HepG2 (cell line): ENCODE data around the gene GOLT1A. TPM values are rescaled to one million over a fixed set of nuclear protein-coding genes. Genes with fewer than 3 reads are reported as not detected.

Experiments used
- CCDC6 ChIP-seq: sonication (generic); formaldehyde crosslinking; IDR thresholded peaks from 2 replicates; pipeline ENCODE4 v1.8.1; 2022; ENCODE audit warnings: mild to moderate bottlenecking, missing genetic modification reagents, moderate library complexity
- CEBPG ChIP-seq: IDR thresholded peaks from 2 replicates; pipeline ENCODE4 v1.6.1; 2016
- EEA1 ChIP-seq: sonication (generic); formaldehyde crosslinking; IDR thresholded peaks from 2 replicates; pipeline ENCODE4 v1.5.1; 2020; ENCODE audit warnings: mild to moderate bottlenecking, missing genetic modification reagents, borderline replicate concordance
- FOXC1 ChIP-seq: sonication (generic); formaldehyde crosslinking; IDR thresholded peaks from 2 replicates; pipeline ENCODE4 v1.8.0; 2022; ENCODE audit warnings: mild to moderate bottlenecking, missing genetic modification reagents, borderline replicate concordance
- GFI1 ChIP-seq: sonication (generic); formaldehyde crosslinking; IDR thresholded peaks from 2 replicates; pipeline ENCODE4 v1.5.0; 2020; ENCODE audit warnings: missing genetic modification reagents, mild to moderate bottlenecking, borderline replicate concordance
- GLI4 ChIP-seq: sonication (generic); formaldehyde crosslinking; IDR thresholded peaks from 2 replicates; pipeline ENCODE4 v1.5.1; 2020; ENCODE audit warnings: missing genetic modification reagents, mild to moderate bottlenecking, moderate library complexity, borderline replicate concordance
- GPN1 ChIP-seq: sonication (generic); formaldehyde crosslinking; IDR thresholded peaks from 2 replicates; pipeline ENCODE4 v1.5.1; 2020; ENCODE audit warnings: missing genetic modification reagents, borderline replicate concordance
- IKZF5 ChIP-seq: IDR thresholded peaks from 2 replicates; pipeline ENCODE4 v1.6.1; 2018; ENCODE audit warnings: missing genetic modification reagents, mild to moderate bottlenecking, missing compliant biosample characterization
- MAZ ChIP-seq, 2 experiments: sonication (generic) in 1 of 2; formaldehyde crosslinking in 1 of 2; IDR thresholded peaks; 2 replicates each; pipeline versions ENCODE4 v1.5.0 to v1.6.1; 2012 to 2020; ENCODE audit warnings: low read depth in 2 of 2, mild to moderate bottlenecking in 2 of 2, borderline replicate concordance in 1 of 2, improper control_type of control experiment in 1 of 2, low read length in 1 of 2, missing genetic modification reagents in 1 of 2, moderate library complexity in 1 of 2
- MEIS2 ChIP-seq: sonication (generic); formaldehyde crosslinking; IDR thresholded peaks from 2 replicates; pipeline ENCODE4 v1.9.0; 2021; ENCODE audit warnings: mild to moderate bottlenecking, missing genetic modification reagents
- NBN ChIP-seq: fragments of 450-650 bp; conservative IDR thresholded peaks from 2 replicates; pipeline ENCODE4 v1.6.1; 2017
- NCOA5 ChIP-seq: sonication (generic); formaldehyde crosslinking; IDR thresholded peaks from 2 replicates; pipeline ENCODE4 v1.4.0; 2020; ENCODE audit warnings: missing genetic modification reagents
- NFIC ChIP-seq: IDR thresholded peaks from 2 replicates; pipeline ENCODE4 v1.6.1; 2012; ENCODE audit warnings: mild to moderate bottlenecking, low read length, inconsistent platforms
- SMARCE1 ChIP-seq: fragments of 450-650 bp; IDR thresholded peaks from 2 replicates; pipeline ENCODE4 v1.6.1; 2017; ENCODE audit warnings: borderline replicate concordance
- SMC3 ChIP-seq: IDR thresholded peaks from 2 replicates; pipeline ENCODE4 v1.6.1; 2011; ENCODE audit warnings: low read length, improper control_type of control experiment
- SOX6 ChIP-seq, 2 experiments: fragments of 450-650 bp in 1 of 2; sonication (generic) in 1 of 2; formaldehyde crosslinking in 1 of 2; IDR thresholded peaks; 2 replicates each; pipeline versions ENCODE4 v1.4.0 to v1.6.1; 2017 to 2020; ENCODE audit warnings: antibody characterized with exemption in 1 of 2, mild to moderate bottlenecking in 1 of 2, missing genetic modification reagents in 1 of 2
- SP140L ChIP-seq: sonication (generic); formaldehyde crosslinking; IDR thresholded peaks from 2 replicates; pipeline ENCODE4 v1.4.0; 2020; ENCODE audit warnings: missing genetic modification reagents, borderline replicate concordance
- TBP ChIP-seq: sonication (generic); formaldehyde crosslinking; IDR thresholded peaks from 2 replicates; pipeline ENCODE4 v1.5.0; 2020; ENCODE audit warnings: missing genetic modification reagents
- ZNF224 ChIP-seq: sonication (generic); formaldehyde crosslinking; IDR thresholded peaks from 2 replicates; pipeline ENCODE4 v1.5.0; 2020; ENCODE audit warnings: mild to moderate bottlenecking, missing genetic modification reagents
- ZNF264 ChIP-seq: sonication (generic); formaldehyde crosslinking; IDR thresholded peaks from 2 replicates; pipeline ENCODE4 v1.4.0; 2020; ENCODE audit warnings: missing genetic modification reagents
- ZNF274 ChIP-seq: sonication (generic); formaldehyde crosslinking; IDR thresholded peaks from 2 replicates; pipeline ENCODE4 v1.5.1; 2020; ENCODE audit warnings: mild to moderate bottlenecking, missing genetic modification reagents
- ZNF441 ChIP-seq: sonication (generic); formaldehyde crosslinking; IDR thresholded peaks from 2 replicates; pipeline ENCODE4 v1.7.0; 2021; ENCODE audit warnings: missing genetic modification reagents, borderline replicate concordance
- ZNF562 ChIP-seq: sonication (generic); formaldehyde crosslinking; IDR thresholded peaks from 2 replicates; pipeline ENCODE4 v1.8.0; 2022; ENCODE audit warnings: missing genetic modification reagents, borderline replicate concordance
- ZSCAN22 ChIP-seq: sonication (generic); formaldehyde crosslinking; IDR thresholded peaks from 2 replicates; pipeline ENCODE4 v1.4.0; 2020; ENCODE audit warnings: mild to moderate bottlenecking, missing genetic modification reagents
- ZSCAN30 ChIP-seq: sonication (generic); formaldehyde crosslinking; IDR thresholded peaks from 2 replicates; pipeline ENCODE4 v1.5.0; 2020; ENCODE audit warnings: mild to moderate bottlenecking, missing genetic modification reagents
- polyA plus RNA-seq, 8 experiments: library from polyadenylated mRNA; depleted of rRNA in 3 of 8; stranded (reverse) in 7 of 8; unstranded in 1 of 8; fragments of >200 nt; fragmentation: Illumina TruSeq in 4 of 8; extraction: Trizol in 4 of 8; gene quantifications; 2 replicates each; pipeline versions ENCODE4 v1.2.1 to v1.2.3, GENCODE V29; 2011 to 2016; ENCODE audit warnings: low read depth in 4 of 8, missing spikeins in 1 of 8, mixed read lengths in 1 of 8; ENCODE audit not compliant: insufficient read depth in 1 of 8
- total RNA-seq, 5 experiments: library from RNA; depleted of rRNA; stranded (reverse); fragments of >200 nt; fragmentation: Illumina TruSeq; extraction: Trizol; gene quantifications; 2 replicates each; pipeline ENCODE4 v1.2.3, GENCODE V29; 2016; ENCODE audit warnings: low read depth in 1 of 5
- TF ChIP-seq, protein P1 (sequence below): IDR thresholded peaks from 2 replicates; pipeline ENCODE4 v1.6.1; 2018; ENCODE audit warnings: missing genetic modification reagents
- TF ChIP-seq, protein P2 (sequence below): sonication (generic); formaldehyde crosslinking; IDR thresholded peaks from 2 replicates; pipeline ENCODE4 v1.5.1; 2020; ENCODE audit warnings: mild to moderate bottlenecking, missing genetic modification reagents, moderate library complexity
- TF ChIP-seq, protein P3 (sequence below): sonication (generic); formaldehyde crosslinking; IDR thresholded peaks from 2 replicates; pipeline ENCODE4 v1.4.0; 2020; ENCODE audit warnings: mild to moderate bottlenecking, missing genetic modification reagents

Gene GOLT1A
- total and polyA plus RNA-seq, 2 of the 13 experiments (the other 11 are each of a cell fraction or from before 2014, with no cell fraction given), result 25.8 to 28.0 TPM

DNA sequence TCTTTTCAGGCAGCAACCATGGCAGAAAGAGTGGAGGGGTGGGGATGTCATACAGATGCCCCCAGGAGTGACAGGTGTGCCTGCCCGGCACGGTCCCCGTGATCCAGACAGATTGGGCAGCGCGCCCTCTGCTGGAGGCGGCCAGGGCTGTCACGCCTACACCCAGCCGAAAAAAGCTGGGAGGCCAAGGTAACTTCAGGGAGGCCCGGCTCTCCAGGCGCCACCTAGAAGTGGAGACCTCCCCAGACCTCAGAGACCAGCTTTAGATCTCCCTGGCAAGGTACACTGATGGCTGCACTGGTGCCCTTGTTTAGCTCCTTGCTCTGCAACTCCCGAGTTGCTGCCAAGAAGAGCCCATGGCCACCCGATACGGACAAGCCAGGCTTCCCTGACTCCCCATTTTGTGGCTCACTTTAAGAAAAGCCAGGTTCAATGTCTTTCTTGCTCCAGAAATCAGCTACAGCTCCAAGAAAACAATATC is 6.6 kb downstream of the GOLT1A start (continued):
- TF ChIP-seq EEA1 (CRISPR knock-in tag), result no peak
- TF ChIP-seq SP140L (CRISPR knock-in tag), result no peak
- TF ChIP-seq CCDC6 (CRISPR knock-in tag), result no peak
- peak; percentile 10; the same call in 1 of the 2 replicates for TF ChIP-seq SMC3
- no peak for TF ChIP-seq NCOA5 (CRISPR knock-in tag)
- no peak for TF ChIP-seq GLI4
- TF ChIP-seq, protein P1, sequence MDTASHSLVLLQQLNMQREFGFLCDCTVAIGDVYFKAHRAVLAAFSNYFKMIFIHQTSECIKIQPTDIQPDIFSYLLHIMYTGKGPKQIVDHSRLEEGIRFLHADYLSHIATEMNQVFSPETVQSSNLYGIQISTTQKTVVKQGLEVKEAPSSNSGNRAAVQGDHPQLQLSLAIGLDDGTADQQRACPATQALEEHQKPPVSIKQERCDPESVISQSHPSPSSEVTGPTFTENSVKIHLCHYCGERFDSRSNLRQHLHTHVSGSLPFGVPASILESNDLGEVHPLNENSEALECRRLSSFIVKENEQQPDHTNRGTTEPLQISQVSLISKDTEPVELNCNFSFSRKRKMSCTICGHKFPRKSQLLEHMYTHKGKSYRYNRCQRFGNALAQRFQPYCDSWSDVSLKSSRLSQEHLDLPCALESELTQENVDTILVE, result no peak
- TF ChIP-seq ZNF224 (CRISPR knock-in tag), result no peak
- no peak for TF ChIP-seq ZSCAN30 (CRISPR knock-in tag)
- no peak for TF ChIP-seq SMARCE1
- no peak for TF ChIP-seq ZNF441 (CRISPR knock-in tag)
- no peak for TF ChIP-seq ZSCAN22 (CRISPR knock-in tag)
- no peak for TF ChIP-seq TBP (CRISPR knock-in tag)
- TF ChIP-seq, protein P2, sequence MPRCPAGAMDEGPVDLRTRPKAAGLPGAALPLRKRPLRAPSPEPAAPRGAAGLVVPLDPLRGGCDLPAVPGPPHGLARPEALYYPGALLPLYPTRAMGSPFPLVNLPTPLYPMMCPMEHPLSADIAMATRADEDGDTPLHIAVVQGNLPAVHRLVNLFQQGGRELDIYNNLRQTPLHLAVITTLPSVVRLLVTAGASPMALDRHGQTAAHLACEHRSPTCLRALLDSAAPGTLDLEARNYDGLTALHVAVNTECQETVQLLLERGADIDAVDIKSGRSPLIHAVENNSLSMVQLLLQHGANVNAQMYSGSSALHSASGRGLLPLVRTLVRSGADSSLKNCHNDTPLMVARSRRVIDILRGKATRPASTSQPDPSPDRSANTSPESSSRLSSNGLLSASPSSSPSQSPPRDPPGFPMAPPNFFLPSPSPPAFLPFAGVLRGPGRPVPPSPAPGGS, result no peak
- no peak for TF ChIP-seq NFIC
- TF ChIP-seq MAZ (IDR thresholded peaks at IDR 0.05; ENCODE audit: borderline replicate concordance, low read depth, low read length), result no peak
- TF ChIP-seq MAZ (CRISPR knock-in tag; IDR thresholded peaks at IDR 0.05; ENCODE audit: low read depth), result 0 out of 2 replicates have a peak, but pooled peaks have one; percentile 48
- no peak for TF ChIP-seq GPN1
- no peak for TF ChIP-seq ZNF274 (CRISPR knock-in tag)
- no peak for TF ChIP-seq GFI1 (CRISPR knock-in tag)
- peak; percentile 27; the same call in 1 of the 2 replicates for TF ChIP-seq MEIS2 (CRISPR knock-in tag)
- no peak; the same call in 1 of the 2 replicates for TF ChIP-seq FOXC1
- no peak for TF ChIP-seq ZNF264
- no peak for TF ChIP-seq NBN
- no peak for TF ChIP-seq SOX6 (IDR thresholded peaks at IDR 0.05)
- 0 out of 2 replicates have a peak, but pooled peaks have one; percentile 10 for TF ChIP-seq SOX6 (CRISPR knock-in tag; IDR thresholded peaks at IDR 0.05)
- TF ChIP-seq ZNF562 (CRISPR knock-in tag), result no peak
- TF ChIP-seq CEBPG (CRISPR knock-in tag), result no peak
- TF ChIP-seq IKZF5 (CRISPR knock-in tag), result peak; percentile 20; the same call in 1 of the 2 replicates
- TF ChIP-seq, protein P3, sequence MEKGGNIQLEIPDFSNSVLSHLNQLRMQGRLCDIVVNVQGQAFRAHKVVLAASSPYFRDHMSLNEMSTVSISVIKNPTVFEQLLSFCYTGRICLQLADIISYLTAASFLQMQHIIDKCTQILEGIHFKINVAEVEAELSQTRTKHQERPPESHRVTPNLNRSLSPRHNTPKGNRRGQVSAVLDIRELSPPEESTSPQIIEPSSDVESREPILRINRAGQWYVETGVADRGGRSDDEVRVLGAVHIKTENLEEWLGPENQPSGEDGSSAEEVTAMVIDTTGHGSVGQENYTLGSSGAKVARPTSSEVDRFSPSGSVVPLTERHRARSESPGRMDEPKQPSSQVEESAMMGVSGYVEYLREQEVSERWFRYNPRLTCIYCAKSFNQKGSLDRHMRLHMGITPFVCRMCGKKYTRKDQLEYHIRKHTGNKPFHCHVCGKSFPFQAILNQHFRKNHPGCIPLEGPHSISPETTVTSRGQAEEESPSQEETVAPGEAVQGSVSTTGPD (CRISPR knock-in tag), result no peak
